Nephron progenitor cell (in vitro differentiated cells): Measurements from ENCODE around the gene ESPN.

Experiments used
- DNase-seq: peaks from one replicate; pipeline ENCODE4 v3.0.0; 2021
- H3K27ac Mint-ChIP-seq: 2 replicates; pipeline ENCODE4 v1.8.0; 2021; ENCODE audit warnings: mild to moderate bottlenecking, moderate library complexity, mixed read lengths
- H3K27me3 Mint-ChIP-seq: 2 replicates; pipeline ENCODE4 v1.8.0; 2021; ENCODE audit warnings: mild to moderate bottlenecking, low read depth, mixed read lengths; ENCODE audit not compliant: poor library complexity
- H3K36me3 Mint-ChIP-seq: 2 replicates; pipeline ENCODE4 v1.8.0; 2021; ENCODE audit warnings: low read depth, mixed read lengths
- H3K4me1 Mint-ChIP-seq: 2 replicates; pipeline ENCODE4 v1.8.0; 2021; ENCODE audit warnings: mixed read lengths
- H3K4me3 Mint-ChIP-seq: 2 replicates; pipeline ENCODE4 v1.8.0; 2021; ENCODE audit warnings: mild to moderate bottlenecking, moderate library complexity, mixed read lengths
- H3K9me3 Mint-ChIP-seq: 2 replicates; pipeline ENCODE4 v1.8.0; 2021; ENCODE audit warnings: mild to moderate bottlenecking, moderate library complexity, mixed read lengths
- TF ChIP-seq, protein P1 (sequence below): fragments of 200-600 bp; sonication (generic); IDR thresholded peaks from 2 replicates; pipeline ENCODE4 v1.5.0; 2021; ENCODE audit warnings: antibody characterized with exemption

ESPN gene

DNA sequence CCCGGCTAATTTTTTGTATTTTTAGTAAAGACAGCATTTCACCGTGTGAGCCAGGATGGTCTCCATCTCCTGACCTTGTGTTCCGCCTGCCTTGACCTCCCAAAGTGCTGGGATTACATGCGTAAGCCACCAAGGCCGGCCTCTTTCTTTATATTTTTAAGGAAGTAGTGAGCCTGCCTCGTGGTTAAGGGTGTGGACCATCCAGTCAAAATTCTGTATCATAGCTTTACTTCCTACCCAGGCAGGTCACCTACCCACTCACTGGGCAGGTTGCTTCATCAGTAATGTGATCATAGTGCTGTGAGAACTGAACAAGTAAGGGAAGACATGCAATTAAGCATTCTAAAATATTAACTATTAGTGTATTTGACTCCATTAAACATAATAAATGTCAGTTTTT is 22.9 kb upstream of the ESPN start:
- no peak overlapping the region for H3K4me3 Mint-ChIP-seq
- H3K4me1 Mint-ChIP-seq = peaks cover 7% of the 10 kb centered on the region
- DNase-seq = no peak
- TF ChIP-seq, protein P1, sequence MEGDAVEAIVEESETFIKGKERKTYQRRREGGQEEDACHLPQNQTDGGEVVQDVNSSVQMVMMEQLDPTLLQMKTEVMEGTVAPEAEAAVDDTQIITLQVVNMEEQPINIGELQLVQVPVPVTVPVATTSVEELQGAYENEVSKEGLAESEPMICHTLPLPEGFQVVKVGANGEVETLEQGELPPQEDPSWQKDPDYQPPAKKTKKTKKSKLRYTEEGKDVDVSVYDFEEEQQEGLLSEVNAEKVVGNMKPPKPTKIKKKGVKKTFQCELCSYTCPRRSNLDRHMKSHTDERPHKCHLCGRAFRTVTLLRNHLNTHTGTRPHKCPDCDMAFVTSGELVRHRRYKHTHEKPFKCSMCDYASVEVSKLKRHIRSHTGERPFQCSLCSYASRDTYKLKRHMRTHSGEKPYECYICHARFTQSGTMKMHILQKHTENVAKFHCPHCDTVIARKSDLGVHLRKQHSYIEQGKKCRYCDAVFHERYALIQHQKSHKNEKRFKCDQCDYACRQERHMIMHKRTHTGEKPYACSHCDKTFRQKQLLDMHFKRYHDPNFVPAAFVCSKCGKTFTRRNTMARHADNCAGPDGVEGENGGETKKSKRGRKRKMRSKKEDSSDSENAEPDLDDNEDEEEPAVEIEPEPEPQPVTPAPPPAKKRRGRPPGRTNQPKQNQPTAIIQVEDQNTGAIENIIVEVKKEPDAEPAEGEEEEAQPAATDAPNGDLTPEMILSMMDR = no peak
- H3K27ac Mint-ChIP-seq = no peak overlapping the region
- peaks cover 4% of the 10 kb centered on the region for H3K9me3 Mint-ChIP-seq
- no peaks in the 10 kb centered on the region for H3K36me3 Mint-ChIP-seq
- peaks cover 74% of the 10 kb centered on the region for H3K27me3 Mint-ChIP-seq

DNA sequence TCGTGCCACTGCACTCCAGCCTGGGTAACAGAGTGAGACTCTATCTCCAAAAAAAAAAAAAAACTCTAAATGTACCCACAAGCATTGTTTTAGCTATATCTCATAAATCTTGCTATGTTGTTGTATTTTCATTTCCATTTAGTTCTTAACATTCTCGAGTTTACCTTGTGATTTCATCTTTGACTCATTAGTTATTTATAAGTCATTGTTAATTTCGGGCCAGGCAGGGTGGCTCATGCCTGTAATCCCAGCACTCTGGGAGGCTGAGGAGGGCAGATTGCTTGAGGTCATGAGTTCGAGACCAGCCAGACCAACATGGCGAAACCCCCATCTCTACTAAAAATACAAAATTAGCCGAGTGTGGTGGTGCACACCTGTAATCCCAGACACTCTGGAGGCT is 16.6 kb upstream of the ESPN start:
- no peak for DNase-seq
- H3K36me3 Mint-ChIP-seq = no peaks in the 10 kb centered on the region
- TF ChIP-seq, protein P1 = no peak
- no peak overlapping the region for H3K4me3 Mint-ChIP-seq
- no peak overlapping the region for H3K27ac Mint-ChIP-seq
- H3K9me3 Mint-ChIP-seq = no peaks in the 10 kb centered on the region
- peaks cover 14% of the 10 kb centered on the region for H3K4me1 Mint-ChIP-seq
- peaks cover 73% of the 10 kb centered on the region for H3K27me3 Mint-ChIP-seq

DNA sequence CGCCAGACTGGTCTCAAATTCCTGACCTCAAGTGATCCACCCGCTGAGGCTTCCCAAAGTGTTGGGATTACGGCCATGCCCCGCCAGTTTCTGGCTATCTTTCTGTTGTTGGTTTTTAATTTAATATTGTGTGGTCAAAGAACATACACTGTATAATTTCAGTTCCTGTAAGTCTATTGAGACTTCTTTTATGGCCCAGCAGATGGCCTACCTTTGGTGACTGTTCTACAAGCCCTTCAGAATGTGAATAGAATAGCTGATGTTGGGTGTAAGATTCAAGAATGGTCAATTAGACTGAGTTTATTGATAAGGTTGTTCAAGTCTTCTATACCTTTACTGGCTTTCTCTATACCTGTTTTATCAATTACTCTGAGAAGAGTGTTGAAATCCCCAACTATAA is 15.5 kb upstream of the ESPN start:
- TF ChIP-seq, protein P1 = no peak
- Mint-ChIP-seq H3K4me3 (no peak overlapping the region), H3K9me3 (no peaks in the 10 kb centered on the region), H3K27ac (no peak overlapping the region), H3K4me1 (peaks cover 15% of the 10 kb centered on the region), H3K27me3 (peaks cover 78% of the 10 kb centered on the region), H3K36me3 (no peaks in the 10 kb centered on the region)
- no peak for DNase-seq

DNA sequence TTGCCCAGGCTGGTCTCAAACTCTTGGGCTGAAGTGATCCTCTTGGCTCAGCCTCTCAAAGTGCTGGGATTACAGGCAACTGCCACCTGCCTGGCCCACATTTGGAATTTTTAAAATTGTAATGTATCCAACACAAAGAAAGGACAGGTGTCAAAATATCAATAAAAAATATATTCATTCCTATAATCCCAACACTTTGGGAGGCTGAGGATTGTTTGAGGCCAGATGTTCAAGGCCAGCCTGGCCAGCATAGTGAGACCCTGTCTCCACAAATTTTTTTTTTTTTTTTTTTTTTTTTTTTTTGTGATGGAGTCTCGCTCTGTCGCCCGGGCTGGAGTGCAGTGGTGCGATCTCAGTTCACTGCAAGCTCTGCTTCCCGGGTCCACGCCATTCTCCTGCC is 14.8 kb upstream of the ESPN start:
- no peak for DNase-seq
- Mint-ChIP-seq H3K4me1 (peaks cover 22% of the 10 kb centered on the region), H3K27me3 (peaks cover 78% of the 10 kb centered on the region), H3K4me3 (no peak overlapping the region), H3K36me3 (no peaks in the 10 kb centered on the region), H3K9me3 (no peaks in the 10 kb centered on the region), H3K27ac (no peak overlapping the region)
- TF ChIP-seq, protein P1 = no peak

DNA sequence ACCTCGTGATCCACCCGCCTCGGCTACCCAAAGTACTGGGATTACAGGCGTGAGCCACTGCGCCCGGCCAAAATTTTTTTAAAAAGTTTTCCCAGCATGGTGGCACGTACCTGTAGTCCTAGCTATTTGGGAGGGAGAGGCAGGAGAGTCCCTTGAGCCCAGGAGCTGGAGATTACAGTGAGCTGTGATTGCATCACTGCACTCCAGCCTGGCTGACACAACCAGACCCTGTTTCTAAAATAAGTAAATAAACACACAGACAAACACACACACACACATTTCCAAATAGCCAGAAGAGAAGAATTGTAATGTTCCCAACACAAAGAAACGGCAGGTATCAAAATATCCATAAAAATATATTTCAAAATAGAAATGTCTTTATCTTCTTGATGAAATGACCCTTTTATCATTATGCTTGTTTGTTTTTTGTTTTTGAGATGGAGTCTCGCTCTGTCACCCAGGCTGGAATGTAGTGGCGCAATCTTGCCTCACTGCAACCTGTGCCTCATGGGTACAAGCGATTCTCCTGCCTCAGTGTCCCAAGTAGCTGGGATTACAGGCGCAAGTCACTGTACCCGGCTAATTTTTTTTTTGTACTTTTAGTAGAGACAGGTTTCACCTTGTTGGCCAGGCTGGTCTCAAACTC is 14.2 kb upstream of the ESPN start:
- H3K27ac Mint-ChIP-seq = no peak overlapping the region
- H3K4me3 Mint-ChIP-seq = no peak overlapping the region
- DNase-seq = no peak
- H3K36me3 Mint-ChIP-seq = no peaks in the 10 kb centered on the region
- TF ChIP-seq, protein P1 = no peak
- H3K4me1 Mint-ChIP-seq = peaks cover 28% of the 10 kb centered on the region
- peaks cover 78% of the 10 kb centered on the region for H3K27me3 Mint-ChIP-seq
- no peaks in the 10 kb centered on the region for H3K9me3 Mint-ChIP-seq

DNA sequence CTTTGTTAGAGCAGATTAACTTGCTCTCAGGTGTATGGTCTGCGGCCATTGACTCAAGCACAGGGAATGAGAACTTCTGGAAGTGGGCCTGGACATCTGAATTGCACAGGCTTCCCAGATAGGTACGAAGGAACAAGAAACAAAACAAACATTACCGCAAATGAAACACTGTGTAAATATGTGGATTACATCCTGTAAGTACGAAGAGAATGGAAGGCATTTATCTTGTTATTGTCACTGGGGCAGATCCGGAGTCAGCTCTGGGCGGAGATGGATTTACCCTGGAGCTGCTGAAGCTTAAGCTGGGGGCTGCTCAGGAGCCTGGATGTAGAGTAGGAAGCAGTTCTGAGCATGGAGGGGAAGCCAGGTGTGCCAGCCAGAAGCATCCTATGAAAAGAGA is 11.7 kb upstream of the ESPN start:
- TF ChIP-seq, protein P1 = no peak
- H3K9me3 Mint-ChIP-seq = no peaks in the 10 kb centered on the region
- H3K4me3 Mint-ChIP-seq = peak overlapping the region; percentile 24
- DNase-seq = no peak
- no peaks in the 10 kb centered on the region for H3K36me3 Mint-ChIP-seq
- no peak overlapping the region for H3K27ac Mint-ChIP-seq
- H3K4me1 Mint-ChIP-seq = peaks cover 42% of the 10 kb centered on the region
- H3K27me3 Mint-ChIP-seq = peaks cover 82% of the 10 kb centered on the region
